ENCODE results near the gene HSD11B2.

- TF ChIP-seq EZH2 (IDR thresholded peaks at IDR 0.05; ENCODE audit: low read length, unreplicated experiment) (no peak), CTCF (conservative IDR thresholded peaks at IDR 0.05; ENCODE audit: low read depth, low read length) (peak; percentile 73), EZH2phosphoT487 (IDR thresholded peaks at IDR 0.05; ENCODE audit: borderline replicate concordance, low read length) (no peak)
Measured at GRCh38 chr16:67428146-67428731, 2.7 kb upstream of the HSD11B2 start.
